Stimulated activated naive CD8-positive, alpha-beta T cell treated with anti-CD3 and anti-CD28 coated beads, Interleukin-15, Interleukin-2, amounts not matched to agents 100 ng/mL and 50 ng/mL, for 24 hours (primary cell): ENCODE measurements around the gene CDKAL1.
"Not testable (repeated sequence)": the region's sequence is repeated elsewhere in the genome, so short reads cannot be mapped to it uniquely, and the experiment has no call there.

Experiments used
- H3K27ac Mint-ChIP-seq: one replicate; pipeline ENCODE4 v1.8.0; 2021; ENCODE audit warnings: mild to moderate bottlenecking, mixed read lengths
- H3K27me3 Mint-ChIP-seq: one replicate; pipeline ENCODE4 v1.8.0; 2021; ENCODE audit warnings: mixed read lengths
- H3K36me3 Mint-ChIP-seq: one replicate; pipeline ENCODE4 v1.8.0; 2021; ENCODE audit warnings: low read depth, mixed read lengths
- H3K4me1 Mint-ChIP-seq: one replicate; pipeline ENCODE4 v1.8.0; 2021; ENCODE audit warnings: low read depth, mixed read lengths
- H3K4me3 Mint-ChIP-seq: one replicate; pipeline ENCODE4 v1.8.0; 2021; ENCODE audit warnings: mild to moderate bottlenecking, mixed read lengths
- H3K9me3 Mint-ChIP-seq: one replicate; pipeline ENCODE4 v1.8.0; 2021; ENCODE audit warnings: mixed read lengths

CDKAL1 gene

DNA sequence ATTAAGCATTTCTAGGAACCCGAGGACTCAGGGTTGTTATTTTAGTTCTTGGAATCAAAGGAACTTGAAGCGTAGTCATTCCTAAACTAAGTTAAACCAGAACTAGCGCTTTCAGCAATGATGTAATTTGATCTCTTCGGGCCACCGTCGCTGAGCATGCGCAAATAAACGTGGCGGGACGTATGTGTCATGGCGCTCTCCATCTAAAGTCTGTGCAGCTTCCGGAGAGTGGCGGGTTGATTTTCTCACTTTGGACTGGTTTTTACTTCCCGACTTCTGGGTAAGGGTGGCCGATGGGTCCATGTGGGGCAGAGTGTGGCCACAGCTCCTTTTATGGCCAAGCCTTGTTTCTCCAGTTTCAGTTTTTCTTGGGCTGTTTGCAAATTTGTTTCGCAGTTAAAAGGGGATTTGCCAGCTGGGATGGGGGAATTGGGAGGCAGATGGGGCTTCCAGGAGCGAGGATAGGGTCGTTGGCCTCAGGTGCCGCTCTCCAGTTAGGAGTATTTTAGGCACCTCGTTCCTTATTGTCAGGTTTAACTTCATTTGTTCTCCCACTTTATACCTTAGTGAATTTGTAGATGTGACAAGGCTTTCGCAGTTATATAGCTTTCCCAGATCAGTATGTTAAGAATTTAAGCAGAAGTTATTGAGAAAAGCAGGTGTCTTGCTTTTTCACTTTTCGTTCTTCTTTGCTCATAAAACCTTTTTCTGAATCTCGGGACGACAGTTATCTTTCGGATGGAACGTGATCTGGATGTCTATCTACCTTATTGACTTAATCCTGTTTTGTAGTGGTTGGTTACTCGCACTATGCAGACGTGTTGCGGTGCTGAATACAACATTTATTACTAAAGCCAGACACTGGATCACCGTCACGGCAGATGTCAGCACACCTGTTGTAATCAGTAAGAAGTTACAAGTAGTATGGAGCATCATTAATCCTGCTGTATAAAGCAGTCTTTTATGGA is at the start of gene CDKAL1:
Gene CDKAL1, plus strand, starts transcription at position 163 of the 968 bp plus-strand sequence. CDS start 11,894 bp downstream, outside the sequence.
- Mint-ChIP-seq H3K9me3 (no peaks in the 10 kb centered on the region), H3K36me3 (peaks cover 20% of the 10 kb centered on the region), H3K4me3 (peak within 1 kb of the TSS; percentile 98), H3K27ac (peak within 1 kb of the TSS; percentile 98), H3K27me3 (no peaks in the 10 kb centered on the region), H3K4me1 (peaks cover 47% of the 10 kb centered on the region)

DNA sequence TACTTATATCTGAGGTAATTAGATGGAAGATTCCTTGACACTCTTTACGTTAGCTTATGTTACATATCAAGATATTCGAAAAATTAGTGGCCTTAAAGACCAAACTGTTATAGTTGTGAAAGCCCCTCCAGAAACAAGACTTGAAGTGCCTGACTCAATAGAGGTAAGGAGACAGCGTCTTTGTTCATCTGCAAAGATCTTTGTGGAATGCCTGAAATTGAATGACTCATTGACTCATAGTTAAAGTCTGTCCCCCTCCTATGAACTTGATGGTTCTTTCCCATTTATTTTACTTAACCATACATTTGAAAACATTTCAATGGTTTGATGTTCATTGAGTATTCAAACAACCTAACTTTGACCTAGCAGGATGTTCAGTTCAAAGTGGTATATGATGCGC is 47.6 kb upstream of the CDKAL1 start:
- H3K27ac Mint-ChIP-seq = no peak overlapping the region
- H3K27me3 Mint-ChIP-seq = no peaks in the 10 kb centered on the region
- H3K9me3 Mint-ChIP-seq = no peaks in the 10 kb centered on the region
- H3K4me1 Mint-ChIP-seq = peaks cover 6% of the 10 kb centered on the region
- peaks cover 89% of the 10 kb centered on the region for H3K36me3 Mint-ChIP-seq
- no peak overlapping the region for H3K4me3 Mint-ChIP-seq

DNA sequence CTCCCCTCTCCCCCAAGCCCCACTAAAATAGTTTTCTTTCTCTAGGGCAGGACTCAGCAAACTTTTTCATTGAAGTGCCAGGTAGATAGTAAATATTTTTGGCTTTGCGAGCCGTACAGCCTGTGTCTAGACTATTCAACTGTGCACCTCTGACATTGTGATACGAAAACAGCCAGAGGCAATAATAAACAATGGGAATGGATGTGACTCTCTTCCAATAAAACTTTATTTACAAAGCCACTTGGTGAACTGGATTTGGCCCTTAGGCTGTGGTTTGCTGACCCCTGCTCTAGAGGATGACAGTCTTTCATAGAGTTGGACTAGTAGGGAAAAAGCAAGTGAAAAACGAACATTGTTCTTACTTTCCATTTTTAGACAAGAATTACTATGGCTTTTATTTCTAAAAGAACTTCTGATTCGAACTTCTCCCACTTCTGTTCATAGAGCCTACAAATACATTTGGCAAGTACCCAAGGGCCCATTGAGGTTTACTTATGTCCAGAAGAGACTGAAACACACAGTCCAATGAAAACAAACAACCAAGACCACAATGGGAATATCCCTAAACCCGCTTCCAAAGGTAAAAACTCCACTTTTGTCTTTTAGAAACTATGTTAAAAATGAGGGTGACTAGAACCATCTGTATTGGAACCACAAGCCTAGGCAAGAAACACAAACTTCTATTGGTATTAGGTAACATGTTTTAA is 46.4 kb upstream of the CDKAL1 start:
- Mint-ChIP-seq H3K4me1 (peaks cover 6% of the 10 kb centered on the region), H3K9me3 (no peaks in the 10 kb centered on the region), H3K27ac (no peak overlapping the region), H3K36me3 (peaks cover 86% of the 10 kb centered on the region), H3K27me3 (no peaks in the 10 kb centered on the region), H3K4me3 (no peak overlapping the region)

DNA sequence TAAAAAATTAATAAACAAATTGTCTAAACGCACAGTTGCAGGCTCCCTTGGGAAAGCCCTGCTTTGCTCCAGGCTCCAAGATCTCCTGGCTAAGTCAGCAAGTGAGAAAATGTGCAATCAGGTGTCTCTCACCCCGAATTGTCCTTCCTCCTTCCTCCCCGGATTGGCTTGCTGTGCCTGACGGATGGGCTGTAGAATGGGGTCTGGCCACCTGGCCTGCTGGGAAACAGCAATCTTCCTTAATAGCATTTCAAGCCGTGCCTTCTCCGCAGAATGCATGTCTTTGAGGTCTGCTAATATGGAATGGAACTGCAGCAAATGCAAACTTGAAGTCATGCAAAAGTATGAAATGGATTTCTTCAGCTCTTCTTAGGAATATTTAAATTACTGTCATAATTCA is 43.7 kb upstream of the CDKAL1 start:
- Mint-ChIP-seq H3K36me3 (peaks cover 65% of the 10 kb centered on the region), H3K9me3 (no peaks in the 10 kb centered on the region), H3K27me3 (no peaks in the 10 kb centered on the region), H3K4me3 (no peak overlapping the region), H3K27ac (no peak overlapping the region), H3K4me1 (peaks cover 6% of the 10 kb centered on the region)

DNA sequence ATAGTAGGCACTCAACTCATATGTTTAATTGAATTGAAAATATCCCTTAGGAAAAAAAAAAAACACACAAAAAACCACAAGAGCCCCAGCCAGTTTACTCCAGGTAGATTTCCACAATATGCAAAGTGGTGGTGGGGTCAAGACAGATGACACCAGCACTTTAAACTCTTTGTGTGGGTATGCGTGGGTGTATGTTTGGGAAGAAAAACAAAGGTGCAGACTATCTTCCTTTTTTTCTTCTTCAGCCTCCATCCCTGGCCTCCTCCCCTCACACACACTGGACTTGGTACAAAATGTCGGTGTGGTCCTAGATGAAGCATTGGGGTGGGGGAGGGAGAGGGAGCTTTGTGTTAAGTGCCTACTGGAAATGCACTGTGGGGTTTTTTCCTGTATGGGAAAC is 42.2 kb upstream of the CDKAL1 start:
- Mint-ChIP-seq H3K9me3 (no peaks in the 10 kb centered on the region), H3K27me3 (no peaks in the 10 kb centered on the region), H3K4me3 (no peak overlapping the region), H3K36me3 (peaks cover 54% of the 10 kb centered on the region), H3K4me1 (no peaks in the 10 kb centered on the region), H3K27ac (no peak overlapping the region)

DNA sequence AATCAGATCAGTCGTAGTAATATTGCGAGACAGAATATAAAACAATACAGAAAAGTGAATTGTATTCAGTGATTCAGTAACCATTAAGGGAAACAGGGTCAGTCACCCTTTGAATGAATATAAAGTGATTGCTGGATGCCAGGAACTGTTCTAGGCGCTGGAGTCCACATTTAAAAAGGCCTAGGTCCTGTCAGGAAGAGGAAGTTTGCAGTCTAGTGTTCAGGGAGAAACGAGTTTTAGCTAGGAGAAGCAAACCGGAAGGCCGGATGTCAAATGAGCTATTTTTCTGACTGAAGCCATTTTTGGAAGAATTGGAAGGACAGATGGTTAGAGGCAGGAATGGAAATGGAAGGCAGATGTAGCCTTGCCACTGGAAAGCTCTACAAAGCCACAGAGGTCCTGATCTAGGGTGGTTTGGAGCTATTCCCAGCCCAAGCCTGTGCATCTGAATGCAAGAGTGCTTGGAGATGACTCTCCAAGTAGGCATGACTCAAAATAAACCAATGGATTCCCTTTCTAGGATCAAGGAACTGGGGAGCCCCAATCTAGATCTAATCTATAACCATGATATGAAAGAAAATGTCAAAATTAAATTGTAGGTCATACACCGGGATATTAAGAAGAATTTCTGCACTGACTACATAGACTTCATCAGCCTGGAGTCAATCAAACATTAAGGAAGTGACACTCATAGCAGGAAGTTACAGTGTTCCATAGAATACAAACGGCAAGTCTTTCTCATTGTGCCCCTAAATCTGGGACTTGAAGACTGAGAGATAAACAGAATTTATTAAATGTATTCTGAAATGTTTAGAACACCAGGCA is 36.8 kb upstream of the CDKAL1 start:
- peaks cover 6% of the 10 kb centered on the region for H3K36me3 Mint-ChIP-seq
- H3K4me1 Mint-ChIP-seq = no peaks in the 10 kb centered on the region
- H3K9me3 Mint-ChIP-seq = no peaks in the 10 kb centered on the region
- H3K27ac Mint-ChIP-seq = no peak overlapping the region
- no peaks in the 10 kb centered on the region for H3K27me3 Mint-ChIP-seq
- H3K4me3 Mint-ChIP-seq = no peak overlapping the region

DNA sequence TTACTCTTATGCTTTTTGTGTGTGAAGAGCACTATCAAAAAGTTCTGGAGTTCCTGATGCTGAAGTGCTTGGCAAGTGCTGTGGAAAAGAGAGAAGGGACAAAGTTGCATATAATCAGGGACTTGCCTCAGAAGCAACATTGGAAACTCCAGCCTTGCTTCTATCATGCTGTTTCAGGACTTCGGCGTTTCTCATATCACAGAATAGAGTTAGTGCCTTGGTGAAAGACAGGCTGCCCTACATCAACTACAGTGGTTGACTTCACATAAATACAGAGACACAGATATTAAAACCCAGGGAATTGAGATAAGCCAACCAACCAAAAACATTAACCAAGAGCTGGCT is 36.2 kb upstream of the CDKAL1 start:
- peaks cover 4% of the 10 kb centered on the region for H3K36me3 Mint-ChIP-seq
- no peak overlapping the region for H3K4me3 Mint-ChIP-seq
- no peaks in the 10 kb centered on the region for H3K4me1 Mint-ChIP-seq
- H3K27ac Mint-ChIP-seq = no peak overlapping the region
- H3K9me3 Mint-ChIP-seq = no peaks in the 10 kb centered on the region
- H3K27me3 Mint-ChIP-seq = no peaks in the 10 kb centered on the region

DNA sequence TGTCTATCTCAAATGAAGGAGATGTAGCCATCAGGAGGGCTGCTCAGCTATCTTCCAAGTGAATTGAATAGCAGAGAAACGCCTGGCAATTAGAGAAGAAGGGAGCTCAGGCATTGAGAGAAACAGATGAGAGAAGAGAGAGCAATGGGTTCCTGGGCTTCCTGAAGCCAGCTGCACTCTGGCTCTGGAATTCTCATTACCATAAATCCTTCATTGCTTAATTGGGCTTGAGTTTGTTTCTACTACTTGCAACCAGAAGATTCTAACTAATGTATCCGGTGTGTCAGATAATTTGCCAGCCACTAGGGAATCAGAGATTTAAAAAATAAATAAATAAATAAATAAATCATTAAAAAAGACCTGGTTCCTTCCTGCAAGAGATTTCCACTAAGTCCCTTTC is 25.0 kb upstream of the CDKAL1 start:
- H3K27ac Mint-ChIP-seq = no peak overlapping the region
- no peak overlapping the region for H3K4me3 Mint-ChIP-seq
- no peaks in the 10 kb centered on the region for H3K27me3 Mint-ChIP-seq
- no peaks in the 10 kb centered on the region for H3K36me3 Mint-ChIP-seq
- no peaks in the 10 kb centered on the region for H3K4me1 Mint-ChIP-seq
- H3K9me3 Mint-ChIP-seq = no peaks in the 10 kb centered on the region

DNA sequence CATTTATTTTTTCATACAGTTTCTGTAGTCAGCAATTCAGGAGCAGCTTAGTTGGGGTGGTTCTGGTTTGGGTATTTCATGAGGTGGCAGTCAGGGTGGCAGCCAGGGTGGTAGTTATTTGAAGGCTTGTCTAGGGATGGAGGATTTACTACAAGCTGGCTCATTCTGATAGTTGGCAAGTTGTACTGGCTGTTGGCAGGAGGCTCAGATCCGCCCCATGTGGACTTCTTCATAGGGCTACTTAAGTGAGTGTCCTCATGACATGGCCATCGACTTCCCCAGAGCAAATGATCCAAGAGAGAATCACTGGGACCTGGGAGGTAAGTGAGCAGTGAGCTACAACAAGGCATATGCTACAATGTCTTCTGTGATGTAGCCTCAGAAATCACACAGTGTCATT is 22.4 kb upstream of the CDKAL1 start:
- no peak overlapping the region for H3K27ac Mint-ChIP-seq
- no peaks in the 10 kb centered on the region for H3K36me3 Mint-ChIP-seq
- H3K9me3 Mint-ChIP-seq = no peaks in the 10 kb centered on the region
- H3K4me1 Mint-ChIP-seq = no peaks in the 10 kb centered on the region
- H3K27me3 Mint-ChIP-seq = no peaks in the 10 kb centered on the region
- no peak overlapping the region for H3K4me3 Mint-ChIP-seq

DNA sequence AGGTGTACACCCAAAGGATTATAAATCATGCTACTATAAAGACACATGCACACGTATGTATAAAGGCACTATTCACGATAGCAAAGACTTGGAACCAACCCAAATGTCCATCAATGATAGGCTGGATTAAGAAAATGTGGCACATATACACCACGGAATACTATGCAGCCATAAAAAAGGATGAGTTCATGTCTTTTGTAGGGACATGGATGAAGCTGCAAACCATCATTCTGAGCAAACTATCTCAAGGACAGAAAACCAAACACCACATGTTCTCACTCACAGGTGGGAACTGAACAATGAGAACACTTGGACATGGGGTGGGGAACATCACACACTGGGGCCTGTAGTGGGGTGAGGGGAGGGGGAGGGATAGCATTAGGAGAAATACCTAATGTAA is 9.0 kb upstream of the CDKAL1 start:
- not testable (repeated sequence) for H3K4me1 Mint-ChIP-seq, H3K9me3 Mint-ChIP-seq, H3K27ac Mint-ChIP-seq, H3K36me3 Mint-ChIP-seq, H3K27me3 Mint-ChIP-seq, H3K4me3 Mint-ChIP-seq

DNA sequence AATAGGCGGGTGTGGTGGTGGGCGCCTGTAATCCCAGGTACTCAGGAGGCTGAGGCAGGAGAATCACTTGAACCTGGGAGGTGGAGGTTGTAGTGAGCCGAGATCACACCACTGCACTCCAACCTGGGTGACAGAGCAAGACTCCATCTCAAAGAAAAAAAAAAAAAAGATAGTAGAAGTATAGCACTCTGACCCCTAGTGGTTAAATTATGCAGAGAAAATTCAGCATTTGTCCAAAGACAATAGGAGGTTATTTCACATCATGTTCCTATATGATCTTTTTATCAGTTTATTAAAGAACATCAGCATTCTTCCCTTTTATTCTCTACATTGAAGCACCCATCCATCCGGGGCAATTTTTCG is 5.2 kb upstream of the CDKAL1 start:
- H3K4me1 Mint-ChIP-seq = peaks cover 16% of the 10 kb centered on the region
- H3K27me3 Mint-ChIP-seq, H3K9me3 Mint-ChIP-seq, H3K4me3 Mint-ChIP-seq, H3K36me3 Mint-ChIP-seq, H3K27ac Mint-ChIP-seq: not testable (repeated sequence)

DNA sequence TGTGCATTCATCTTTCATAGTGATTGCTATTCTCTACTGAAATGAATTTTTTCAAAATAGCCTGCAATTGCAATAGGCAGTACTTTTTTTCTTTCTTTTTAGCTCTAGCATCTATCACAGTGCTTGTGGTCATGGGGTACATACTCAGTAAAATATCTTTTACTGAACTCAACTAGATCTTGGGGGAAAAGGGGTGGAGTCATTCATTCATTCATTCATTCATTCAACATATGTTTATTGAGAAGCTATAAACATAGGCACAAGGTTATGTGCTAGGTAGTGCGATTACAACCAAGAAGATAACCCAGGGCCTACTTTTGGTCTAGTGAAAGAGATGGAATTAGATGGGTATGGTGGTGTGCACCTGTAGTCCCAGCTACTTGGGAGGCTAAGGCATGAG is 1.4 kb upstream of the CDKAL1 start:
- no peaks in the 10 kb centered on the region for H3K27me3 Mint-ChIP-seq
- peaks cover 12% of the 10 kb centered on the region for H3K36me3 Mint-ChIP-seq
- H3K9me3 Mint-ChIP-seq = no peaks in the 10 kb centered on the region
- no peak overlapping the region for H3K27ac Mint-ChIP-seq
- peaks cover 42% of the 10 kb centered on the region for H3K4me1 Mint-ChIP-seq
- no peak overlapping the region for H3K4me3 Mint-ChIP-seq

DNA sequence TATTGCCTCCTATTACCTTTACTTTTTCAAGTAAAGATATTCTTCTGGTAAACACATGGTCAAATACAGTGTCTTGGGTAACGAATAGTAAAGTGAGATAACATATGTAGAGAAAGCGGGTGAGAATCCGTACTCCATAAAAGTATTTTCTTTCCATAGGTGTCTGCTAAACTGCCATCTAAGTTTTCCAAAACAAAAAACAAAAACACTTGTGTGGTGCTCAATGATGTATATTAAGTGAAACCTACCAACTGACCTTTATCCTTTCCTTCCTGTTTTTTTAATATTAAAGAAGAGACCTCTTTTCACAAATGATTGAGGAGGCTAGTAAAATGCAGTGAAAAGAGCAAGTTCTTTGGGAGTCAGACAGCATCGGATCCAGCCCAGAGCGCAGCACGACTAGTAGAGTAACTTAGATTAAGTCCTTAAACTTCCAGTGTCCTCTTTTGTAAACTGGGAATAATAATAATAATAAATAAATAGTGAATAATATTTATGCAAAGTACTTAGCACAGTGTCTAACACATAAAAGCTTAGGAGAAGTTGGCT is 437 bp upstream of the CDKAL1 start:
- no peaks in the 10 kb centered on the region for H3K27me3 Mint-ChIP-seq
- H3K9me3 Mint-ChIP-seq = no peaks in the 10 kb centered on the region
- peak overlapping the region; percentile 98 for H3K4me3 Mint-ChIP-seq
- peaks cover 16% of the 10 kb centered on the region for H3K36me3 Mint-ChIP-seq
- peak overlapping the region; percentile 84 for H3K27ac Mint-ChIP-seq
- H3K4me1 Mint-ChIP-seq = peaks cover 45% of the 10 kb centered on the region

DNA sequence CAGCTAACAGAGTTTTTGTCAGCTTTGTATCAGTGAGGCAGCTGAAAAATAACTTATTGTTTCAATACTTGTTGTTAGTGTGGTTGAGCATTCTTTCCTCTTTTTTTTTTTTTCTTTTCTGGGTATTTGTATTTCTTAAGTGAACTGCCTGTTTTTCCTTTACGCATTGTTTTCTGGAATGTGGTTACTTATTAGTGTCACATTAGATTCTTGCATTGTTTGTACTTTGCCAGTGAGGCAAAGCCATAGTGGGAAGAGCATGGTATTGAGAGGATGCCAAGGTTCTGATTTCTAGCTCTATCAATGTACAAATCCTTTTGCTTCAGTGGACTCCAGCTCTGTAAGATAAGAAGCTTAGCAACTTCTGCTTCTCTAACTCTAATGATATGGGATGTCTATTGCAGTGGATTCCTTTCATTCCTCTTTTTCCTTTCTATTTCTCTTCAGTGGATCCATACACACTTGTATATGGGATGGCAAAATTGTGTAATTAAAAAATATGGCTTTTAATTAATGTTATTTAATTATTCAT is 3.9 kb downstream of the CDKAL1 start:
- peaks cover 64% of the 10 kb centered on the region for H3K4me1 Mint-ChIP-seq
- no peak overlapping the region for H3K4me3 Mint-ChIP-seq
- no peaks in the 10 kb centered on the region for H3K27me3 Mint-ChIP-seq
- peaks cover 50% of the 10 kb centered on the region for H3K36me3 Mint-ChIP-seq
- no peak overlapping the region for H3K27ac Mint-ChIP-seq
- H3K9me3 Mint-ChIP-seq = no peaks in the 10 kb centered on the region
